ENCODE measurements around the gene GLYATL1. TPM values are rescaled to one million over a fixed set of nuclear protein-coding genes. Genes with fewer than 3 reads are reported as not detected.

The GLYATL1 gene
- polyA plus RNA-seq, 1 experiment, result 0.49 TPM

Other genes with a start within 250 kb of the GLYATL1 start
- not detected in 2 replicates for gene GLYAT, start 207.5 kb upstream of the GLYATL1 start, polyA plus RNA-seq (2011; rRNA removed)
- gene GLYATL2, start 94.8 kb upstream of the GLYATL1 start, polyA plus RNA-seq (2011; rRNA removed), result 0.59 and 1.1 TPM in 2 replicates
- not detected in 2 replicates for gene GLYATL1B, start 146.8 kb downstream of the GLYATL1 start, polyA plus RNA-seq (2011; rRNA removed)
- gene FAM111B, start 167.7 kb downstream of the GLYATL1 start, polyA plus RNA-seq (2011; rRNA removed), result 0.76 and 1.9 TPM in 2 replicates
- gene FAM111A, start 203.4 kb downstream of the GLYATL1 start, polyA plus RNA-seq (2011; rRNA removed), result 19.7 and 30.3 TPM in 2 replicates
- gene DTX4, start 232.6 kb downstream of the GLYATL1 start, polyA plus RNA-seq (2011; rRNA removed), result 0.98 and 1.2 TPM in 2 replicates

Measured in BJ (cell line).